Measurements from ENCODE around the gene CLDND2.

GRCh38 chr19:51324167-51324481 lies 44.7 kb downstream of the CLDND2 start:
- TF ChIP-seq CTCF (IDR thresholded peaks at IDR 0.05; ENCODE audit: insufficient read depth, low read length, poor library complexity, severe bottlenecking) (no peak), EZH2phosphoT487 (conservative IDR thresholded peaks at IDR 0.05; ENCODE audit: low read length) (no peak)
